ENCODE results near the gene LTB.

GRCh38 chr6:31540640-31541039 lies 41.6 kb downstream of the LTB start:
- no peak for TF ChIP-seq SMC3 (IDR thresholded peaks at IDR 0.05; ENCODE audit: low read depth, low read length)
- no peak for TF ChIP-seq EP300 (IDR thresholded peaks at IDR 0.05; ENCODE audit: borderline replicate concordance in 1 of 2, low read depth in 1 of 2, low read length in 1 of 2)
- TF ChIP-seq GABPA (IDR thresholded peaks at IDR 0.05; ENCODE audit: low read depth), result no peak
- no peak for TF ChIP-seq CTCF (IDR thresholded peaks at IDR 0.05)
- no peak for TF ChIP-seq CHD2 (IDR thresholded peaks at IDR 0.05; ENCODE audit: low read length, partially characterized antibody)
- no peak for TF ChIP-seq NRF1 (IDR thresholded peaks at IDR 0.05; ENCODE audit: low read depth, low read length)
- TF ChIP-seq FOXM1 (IDR thresholded peaks at IDR 0.05; ENCODE audit: low read depth), result no peak
- no peak for TF ChIP-seq RXRA (IDR thresholded peaks at IDR 0.05; ENCODE audit: borderline replicate concordance, low read depth)
- TF ChIP-seq RAD21 (IDR thresholded peaks at IDR 0.05; ENCODE audit: low read length), result no peak
